SK-MEL-5 (cell line): ENCODE results near the gene MDM1. TPM values are rescaled to one million over a fixed set of nuclear protein-coding genes. Genes with fewer than 3 reads are reported as not detected.
A peak's percentile ranks its signal among the peaks of the same experiment; 100 is the strongest.

Experiments
- DNase-seq: peaks from one replicate; pipeline ENCODE4 v3.0.0-alpha.2; 2016; ENCODE audit warnings: low read depth, low spot score
- in situ Hi-C: cut with HindIII; loops from 2 replicates; pipeline ENCODE4 v1.10.0; 2016; ENCODE audit warnings: low sequenced_read_pairs, high pct_unique_total_duplicates, low pct_unique_long_range_greater_than_20kb
- polyA plus RNA-seq, 2 experiments: library from polyadenylated mRNA; depleted of rRNA; stranded (reverse); fragments of >200 nt; gene quantifications; 2 replicates each; pipeline ENCODE4 v1.2.3, GENCODE V29; 2015
- total RNA-seq: library from RNA; depleted of rRNA; stranded (reverse); fragments of >200 nt; shearing (Covaris generic); gene quantifications from 2 replicates; pipeline ENCODE4 v1.2.3, GENCODE V29; 2014; rRNA removed

The MDM1 gene
- total RNA-seq: 11.5 and 12.7 TPM in 2 replicates
- polyA plus RNA-seq (2015; cell fraction: cytosol; rRNA removed): 6.3 and 7.0 TPM in 2 replicates
- polyA plus RNA-seq (2015; cell fraction: nucleus; rRNA removed): 121 and 132 TPM in 2 replicates

GRCh38 chr12:68331869-68332727, at the start of gene MDM1:
Gene MDM1, minus strand, starts transcription at chr12:68332362. Its CDS starts 117 bp downstream, at chr12:68332245.
- peak; percentile 99 for DNase-seq
- in situ Hi-C loops: no loop called here

- no peak for DNase-seq
- in situ Hi-C loops: no loop called here
Measured at GRCh38 chr12:68381476-68382219, 49.5 kb upstream of the MDM1 start.

GRCh38 chr12:68378872-68379606, 46.9 kb upstream of the MDM1 start:
- in situ Hi-C loops: no loop called here
- no peak for DNase-seq

GRCh38 chr12:68377881-68378280, 45.7 kb upstream of the MDM1 start:
- no peak for DNase-seq
- in situ Hi-C loops: no loop called here

- in situ Hi-C loops: no loop called here
- no peak for DNase-seq
Measured at GRCh38 chr12:68376901-68377300, 44.7 kb upstream of the MDM1 start.

GRCh38 chr12:68375756-68376695, 43.9 kb upstream of the MDM1 start:
- DNase-seq: no peak
- in situ Hi-C loops: no loop called here

- in situ Hi-C loops: no loop called here
- no peak for DNase-seq
Measured at GRCh38 chr12:68374307-68374982, 42.3 kb upstream of the MDM1 start.

- in situ Hi-C loops: no loop called here
- no peak for DNase-seq
Measured at GRCh38 chr12:68370667-68371066, 38.5 kb upstream of the MDM1 start.

- no peak for DNase-seq
- in situ Hi-C loops: no loop called here
Measured at GRCh38 chr12:68370006-68370590, 37.9 kb upstream of the MDM1 start.

GRCh38 chr12:68368327-68368726, 36.2 kb upstream of the MDM1 start:
- in situ Hi-C loops: no loop called here
- no peak for DNase-seq

GRCh38 chr12:68367903-68368302, 35.7 kb upstream of the MDM1 start:
- in situ Hi-C loops: no loop called here
- no peak for DNase-seq

- no peak for DNase-seq
- in situ Hi-C loops: no loop called here
Measured at GRCh38 chr12:68367116-68367515, 35.0 kb upstream of the MDM1 start.

GRCh38 chr12:68364893-68365725, 32.9 kb upstream of the MDM1 start:
- in situ Hi-C loops: no loop called here
- peak; percentile 89 for DNase-seq

- DNase-seq: no peak
- in situ Hi-C loops: no loop called here
Measured at GRCh38 chr12:68364328-68364727, 32.2 kb upstream of the MDM1 start.

- no peak for DNase-seq
- in situ Hi-C loops: no loop called here
Measured at GRCh38 chr12:68361953-68362352, 29.8 kb upstream of the MDM1 start.
